ENCODE data around the gene ZNF549.
"Not testable (repeated sequence)": the region's sequence is repeated elsewhere in the genome, so short reads cannot be mapped to it uniquely, and the experiment has no call there.

ZNF549 gene

GRCh38 chr19:57527136-57527881, at the start of gene ZNF549:
ZNF549 (plus strand) TSS chr19:57527356; CDS start chr19:57527574, 218 bp downstream.
- peak; percentile 89 for DNase-seq

GRCh38 chr19:57487477-57488298, 39.5 kb upstream of the ZNF549 start, which contains the start of gene ZNF419:
ZNF419 (plus strand) TSS chr19:57487750; CDS start chr19:57487951, 201 bp downstream.
- DNase-seq, result peak; percentile 98

- not testable (repeated sequence) for DNase-seq
Observed at GRCh38 chr19:57488299-57488644, 38.9 kb upstream of the ZNF549 start.

- DNase-seq, result not testable (repeated sequence)
Observed at GRCh38 chr19:57499332-57499679, 27.9 kb upstream of the ZNF549 start.

GRCh38 chr19:57499680-57500395, 27.3 kb upstream of the ZNF549 start, which contains the start of gene ZNF773:
ZNF773 (plus strand) TSS chr19:57499938; CDS start chr19:57500081, 143 bp downstream.
- DNase-seq, result peak; percentile 98

- DNase-seq, result not testable (repeated sequence)
Observed at GRCh38 chr19:57500400-57500799, 26.8 kb upstream of the ZNF549 start.

- DNase-seq, result no peak
Observed at GRCh38 chr19:57506163-57506562, 21.0 kb upstream of the ZNF549 start.

GRCh38 chr19:57511484-57511883, 15.7 kb upstream of the ZNF549 start:
- no peak for DNase-seq

GRCh38 chr19:57512845-57513244, 14.3 kb upstream of the ZNF549 start:
- no peak for DNase-seq

GRCh38 chr19:57515255-57515654, 11.9 kb upstream of the ZNF549 start:
- DNase-seq, result no peak

- DNase-seq, result not testable (repeated sequence)
Observed at GRCh38 chr19:57518021-57518420, 9.1 kb upstream of the ZNF549 start.

GRCh38 chr19:57537953-57538547, 10.9 kb downstream of the ZNF549 start:
- DNase-seq, result no peak

- no peak for DNase-seq
Observed at GRCh38 chr19:57546513-57546912, 19.4 kb downstream of the ZNF549 start.

GRCh38 chr19:57552432-57552831, 25.3 kb downstream of the ZNF549 start:
- no peak for DNase-seq

- no peak for DNase-seq
Observed at GRCh38 chr19:57557659-57558058, 30.5 kb downstream of the ZNF549 start.

GRCh38 chr19:57558525-57558924, 31.4 kb downstream of the ZNF549 start:
- no peak for DNase-seq

GRCh38 chr19:57559008-57559403, 31.9 kb downstream of the ZNF549 start:
- peak; percentile 6 for DNase-seq

- DNase-seq, result peak; percentile 93
Observed at GRCh38 chr19:57559404-57560025, 32.4 kb downstream of the ZNF549 start, which contains the start of gene ZNF550. ZNF550 (minus strand) TSS chr19:57559863; CDS start chr19:57559682, 181 bp downstream.

- no peak for DNase-seq
Observed at GRCh38 chr19:57560049-57560491, 32.9 kb downstream of the ZNF549 start.

GRCh38 chr19:57563547-57563946, 36.4 kb downstream of the ZNF549 start:
- no peak for DNase-seq

GRCh38 chr19:57566396-57567265, 39.5 kb downstream of the ZNF549 start:
- DNase-seq, result no peak
